IPS-20b (cell line): ENCODE data around the gene RPL12.
A peak's percentile ranks its signal among the peaks of the same experiment; 100 is the strongest.

ENCODE experiments used
- H3K27ac ChIP-seq: one replicate; pipeline ENCODE4 v1.5.1; 2013; ENCODE audit warnings: low read length
- H3K27me3 ChIP-seq: 2 replicates; pipeline ENCODE4 v1.6.1; 2013; ENCODE audit warnings: mild to moderate bottlenecking, low read length, inconsistent platforms; ENCODE audit not compliant: insufficient read depth
- H3K36me3 ChIP-seq: 2 replicates; pipeline ENCODE4 v1.6.1; 2013; ENCODE audit warnings: low read depth, mild to moderate bottlenecking, inconsistent platforms, low read length, moderate library complexity; ENCODE audit not compliant: insufficient read depth
- H3K4me1 ChIP-seq: 2 replicates; pipeline ENCODE4 v1.6.1; 2013; ENCODE audit warnings: mild to moderate bottlenecking, control low read depth, inconsistent platforms, low read length, moderate library complexity; ENCODE audit not compliant: insufficient read depth
- H3K4me3 ChIP-seq: 2 replicates; pipeline ENCODE4 v1.5.1; 2013; ENCODE audit warnings: mild to moderate bottlenecking, low read length, inconsistent platforms
- H3K9ac ChIP-seq: 2 replicates; pipeline ENCODE4 v1.6.1; 2013; ENCODE audit warnings: low read depth, mild to moderate bottlenecking, inconsistent platforms, low read length, moderate library complexity
- H3K9me3 ChIP-seq: 2 replicates; pipeline ENCODE4 v1.6.1; 2013; ENCODE audit warnings: mild to moderate bottlenecking, low read depth, low read length, inconsistent platforms; ENCODE audit not compliant: insufficient read depth

RPL12 gene

DNA sequence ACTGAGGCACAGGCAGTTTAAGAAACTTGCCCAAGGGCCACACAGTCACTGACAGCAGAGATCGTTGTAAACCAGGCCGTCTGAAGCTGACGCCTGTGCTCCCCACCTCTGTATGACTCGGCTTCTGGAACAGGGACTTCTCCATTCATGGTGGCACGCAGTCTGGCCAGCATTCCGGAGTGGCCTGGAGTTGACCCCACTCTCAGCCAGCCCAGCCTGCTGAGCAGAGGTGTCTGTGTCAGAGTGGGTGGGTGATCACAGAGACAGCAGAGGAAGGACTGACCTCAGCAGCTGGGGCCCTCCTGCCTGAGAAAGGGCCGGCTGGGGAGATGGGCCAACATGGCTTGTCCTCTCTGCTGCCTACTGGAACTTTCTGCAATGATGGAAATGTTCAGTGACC is 12.7 kb upstream of the RPL12 start:
- no peaks in the 10 kb centered on the region for H3K27me3 ChIP-seq
- H3K9me3 ChIP-seq: no peaks in the 10 kb centered on the region
- peaks cover 46% of the 10 kb centered on the region for H3K36me3 ChIP-seq
- H3K4me3 ChIP-seq: no peak overlapping the region
- no peak overlapping the region for H3K27ac ChIP-seq
- H3K4me1 ChIP-seq: no peaks in the 10 kb centered on the region
- H3K9ac ChIP-seq: no peak overlapping the region

DNA sequence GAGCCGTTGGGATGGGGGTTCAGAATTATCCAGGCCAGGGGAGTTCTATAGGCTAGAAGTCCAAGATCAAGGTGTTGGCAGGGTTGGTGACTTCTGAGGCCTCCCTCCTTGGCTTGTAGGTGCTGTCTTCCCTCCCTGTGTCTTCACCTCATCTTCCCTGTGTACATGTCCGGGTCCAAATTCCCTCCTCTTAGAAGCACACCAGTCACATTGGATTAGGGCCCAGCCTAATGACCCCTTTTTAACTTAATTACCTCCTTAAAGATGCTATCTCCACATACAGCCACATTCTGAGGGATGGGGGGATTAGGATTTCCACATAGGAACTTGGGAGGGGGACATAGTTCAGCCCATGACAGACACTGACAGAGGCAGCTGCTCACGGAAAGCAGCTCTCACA is 12.2 kb upstream of the RPL12 start:
- H3K4me1 ChIP-seq: no peaks in the 10 kb centered on the region
- no peaks in the 10 kb centered on the region for H3K9me3 ChIP-seq
- no peak overlapping the region for H3K27ac ChIP-seq
- H3K9ac ChIP-seq: no peak overlapping the region
- peaks cover 44% of the 10 kb centered on the region for H3K36me3 ChIP-seq
- no peaks in the 10 kb centered on the region for H3K27me3 ChIP-seq
- no peak overlapping the region for H3K4me3 ChIP-seq

DNA sequence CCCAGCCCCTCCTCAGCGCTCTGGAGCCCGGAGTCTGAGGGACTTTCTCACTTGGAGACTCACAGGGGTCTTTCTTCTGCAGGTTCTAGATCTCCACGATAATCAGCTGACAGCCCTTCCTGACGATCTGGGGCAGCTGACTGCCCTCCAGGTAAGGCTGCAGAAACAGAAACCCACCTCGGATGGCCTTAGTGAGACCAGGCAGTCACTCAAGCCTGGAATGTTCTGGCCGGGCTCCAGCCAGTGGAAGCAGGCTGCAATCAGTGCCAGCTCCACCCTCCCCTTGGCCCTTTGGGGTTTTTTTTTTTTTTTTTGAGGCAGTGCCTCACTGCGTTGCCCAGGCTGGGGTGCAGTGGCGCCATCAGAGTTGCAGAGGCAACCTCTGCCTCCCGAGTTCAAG is 7.7 kb upstream of the RPL12 start:
- H3K4me3 ChIP-seq: no peak overlapping the region
- no peaks in the 10 kb centered on the region for H3K9me3 ChIP-seq
- no peaks in the 10 kb centered on the region for H3K27me3 ChIP-seq
- H3K36me3 ChIP-seq: peaks cover 59% of the 10 kb centered on the region
- H3K9ac ChIP-seq: no peak overlapping the region
- no peak overlapping the region for H3K27ac ChIP-seq
- H3K4me1 ChIP-seq: no peaks in the 10 kb centered on the region

DNA sequence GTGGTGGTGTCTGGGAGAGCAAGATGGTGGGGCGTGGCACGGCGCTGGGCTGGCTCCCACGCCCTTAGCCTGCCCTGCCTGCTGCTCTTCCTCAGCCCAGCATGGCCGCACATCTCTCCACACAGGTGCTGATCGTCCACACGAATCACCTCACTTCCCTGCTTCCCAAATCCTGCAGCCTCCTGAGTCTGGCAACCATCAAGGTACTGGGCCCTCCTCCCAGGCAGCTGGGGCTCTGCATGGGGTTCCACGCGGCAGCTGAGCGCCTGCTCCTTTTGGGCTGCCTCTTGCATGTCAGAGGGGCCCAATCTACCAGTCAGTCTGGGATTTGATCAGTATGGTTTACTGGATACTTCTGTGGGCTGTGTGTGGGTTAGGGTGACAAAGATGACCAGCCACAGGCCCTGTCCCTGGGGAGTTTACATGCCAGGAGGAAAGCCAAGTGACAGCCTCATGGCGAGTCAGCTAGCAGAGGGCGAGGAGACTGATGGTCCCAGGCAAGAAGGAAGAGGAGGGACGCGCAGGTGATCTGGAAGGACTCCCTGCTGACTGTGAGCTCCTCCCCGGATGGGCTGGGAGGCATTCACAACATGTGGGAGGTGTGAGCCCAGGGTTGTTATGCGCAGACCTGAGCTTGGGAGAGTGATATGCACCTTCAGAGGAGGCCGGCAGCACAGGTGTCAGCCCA is 6.1 kb upstream of the RPL12 start:
- H3K9me3 ChIP-seq: no peaks in the 10 kb centered on the region
- H3K4me3 ChIP-seq: no peak overlapping the region
- peaks cover 5% of the 10 kb centered on the region; the same call in 1 of the 2 replicates for H3K4me1 ChIP-seq
- no peak overlapping the region for H3K27ac ChIP-seq
- H3K27me3 ChIP-seq: no peaks in the 10 kb centered on the region
- no peak overlapping the region for H3K9ac ChIP-seq
- peaks cover 47% of the 10 kb centered on the region for H3K36me3 ChIP-seq

DNA sequence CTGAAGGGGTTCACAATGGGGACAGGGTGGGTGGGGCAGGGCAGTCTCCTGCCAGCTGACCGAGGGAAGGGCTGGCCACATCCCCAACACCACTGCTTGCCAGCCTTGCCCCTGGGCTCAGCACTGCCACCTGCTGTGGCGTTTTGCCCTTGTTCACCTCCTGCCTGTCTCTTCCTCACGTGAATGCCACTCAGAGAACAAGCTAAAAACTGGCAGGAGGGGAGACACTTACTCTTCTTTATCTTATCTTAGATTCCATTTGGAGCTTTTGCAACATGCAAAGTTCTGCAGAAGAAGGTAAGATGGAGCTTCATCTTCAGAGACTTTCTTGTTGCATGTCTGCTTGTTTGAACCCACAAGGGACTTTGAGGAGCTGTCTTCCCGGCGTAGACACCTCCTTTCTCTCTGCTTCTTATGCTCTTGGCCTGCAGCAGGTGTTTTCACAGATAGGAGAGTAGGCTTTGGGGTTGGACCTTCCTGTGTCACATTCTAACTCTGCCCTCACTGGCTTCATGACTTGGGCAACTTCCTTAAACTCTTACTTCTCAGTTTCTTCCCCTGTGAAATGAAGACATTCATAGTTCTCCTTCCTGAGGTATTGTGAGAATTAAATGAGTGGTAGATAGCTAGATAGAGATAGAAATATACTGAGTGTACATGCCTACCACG is 4.3 kb upstream of the RPL12 start:
- H3K36me3 ChIP-seq: peaks cover 35% of the 10 kb centered on the region
- no peak overlapping the region for H3K9ac ChIP-seq
- H3K9me3 ChIP-seq: no peaks in the 10 kb centered on the region
- peaks cover 5% of the 10 kb centered on the region; the same call in 1 of the 2 replicates for H3K4me1 ChIP-seq
- H3K27me3 ChIP-seq: no peaks in the 10 kb centered on the region
- no peak overlapping the region for H3K4me3 ChIP-seq
- no peak overlapping the region for H3K27ac ChIP-seq

DNA sequence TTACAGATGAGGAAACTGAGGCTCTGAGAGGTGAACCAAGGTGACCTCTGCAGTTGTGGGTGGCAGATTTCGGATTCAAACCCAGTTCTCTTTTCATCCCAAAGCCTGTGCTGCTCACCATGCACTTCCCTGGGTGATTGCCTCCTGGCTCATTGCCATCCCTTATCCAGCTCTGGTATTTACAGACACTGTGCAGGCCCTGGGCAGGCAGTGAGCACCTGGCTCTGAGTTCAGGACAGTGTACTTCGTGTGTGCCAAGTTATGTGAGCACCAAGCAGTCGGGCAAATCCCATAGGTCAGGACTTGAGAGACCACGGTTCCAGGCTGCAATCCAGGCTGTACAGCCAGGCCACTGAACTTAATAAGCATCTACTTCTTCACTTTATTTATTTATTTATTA is 1.5 kb upstream of the RPL12 start:
- no peaks in the 10 kb centered on the region for H3K9me3 ChIP-seq
- H3K9ac ChIP-seq: peak overlapping the region; percentile 99; the same call in 1 of the 2 replicates
- H3K4me1 ChIP-seq: peaks cover 5% of the 10 kb centered on the region; the same call in 1 of the 2 replicates
- H3K27me3 ChIP-seq: no peaks in the 10 kb centered on the region
- peak overlapping the region; percentile 95 for H3K4me3 ChIP-seq
- peaks cover 48% of the 10 kb centered on the region for H3K36me3 ChIP-seq
- no peak overlapping the region for H3K27ac ChIP-seq

DNA sequence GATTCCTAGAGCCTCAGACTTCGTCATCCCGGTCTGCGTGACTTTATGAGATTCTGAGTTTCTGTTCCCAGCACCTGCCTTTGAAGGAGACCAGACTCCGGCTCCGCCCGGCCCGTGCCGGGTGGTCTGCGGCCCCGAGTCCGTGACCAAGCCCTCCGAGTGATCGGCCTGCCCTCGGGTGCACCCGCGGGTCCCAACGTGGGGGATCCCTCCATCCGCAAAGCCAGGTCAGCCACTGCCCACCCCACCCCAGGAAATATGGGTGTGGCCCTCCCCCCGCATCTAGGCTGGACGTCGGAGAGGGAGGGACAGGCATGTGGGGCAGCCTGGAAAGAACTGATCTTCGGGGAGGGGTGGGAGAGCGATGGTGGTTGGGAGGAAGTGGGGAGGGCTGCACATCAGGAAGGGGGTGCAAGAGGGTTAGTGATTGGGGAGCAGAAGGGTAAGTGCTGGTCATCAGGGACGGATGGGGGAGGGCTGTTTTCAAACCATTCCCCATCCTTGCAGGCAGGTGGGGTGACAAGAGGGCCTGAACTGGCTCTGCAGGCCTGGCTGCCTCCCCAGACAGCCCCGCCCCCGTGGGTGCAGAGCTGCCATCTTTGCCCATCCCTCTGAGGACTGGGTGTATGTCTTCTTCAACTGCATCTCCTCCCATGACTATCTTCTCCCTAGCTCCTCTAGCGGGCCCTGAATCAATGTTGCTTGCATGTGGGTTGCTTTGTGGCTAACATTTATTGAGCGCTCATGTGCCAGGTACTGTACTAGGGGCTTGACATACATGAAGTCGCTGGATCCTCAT is 851 bp upstream of the RPL12 start:
- Histone ChIP-seq H3K4me1 (peaks cover 5% of the 10 kb centered on the region; the same call in 1 of the 2 replicates), H3K9ac (peak overlapping the region; percentile 99), H3K27me3 (no peaks in the 10 kb centered on the region), H3K36me3 (peaks cover 49% of the 10 kb centered on the region), H3K27ac (peak overlapping the region; percentile 76), H3K9me3 (no peaks in the 10 kb centered on the region), H3K4me3 (peak overlapping the region; percentile 95)

DNA sequence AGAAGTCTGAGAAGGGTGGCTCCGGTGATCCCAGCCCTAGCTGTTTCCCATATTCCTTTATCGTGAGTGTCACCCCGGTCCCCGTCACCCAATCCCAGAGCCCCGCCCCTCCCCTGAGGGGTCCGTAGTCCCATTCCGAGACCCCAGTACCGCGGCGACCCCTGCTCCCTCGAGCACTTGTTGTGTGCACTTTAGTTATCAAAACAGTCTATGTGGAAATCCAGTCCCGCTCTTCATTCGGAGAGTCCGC is 327 bp upstream of the RPL12 start:
- Histone ChIP-seq H3K27me3 (no peaks in the 10 kb centered on the region), H3K9me3 (no peaks in the 10 kb centered on the region), H3K36me3 (peaks cover 51% of the 10 kb centered on the region), H3K27ac (peak overlapping the region; percentile 76), H3K4me1 (peaks cover 5% of the 10 kb centered on the region; the same call in 1 of the 2 replicates), H3K9ac (peak overlapping the region; percentile 99), H3K4me3 (peak overlapping the region; percentile 95)

DNA sequence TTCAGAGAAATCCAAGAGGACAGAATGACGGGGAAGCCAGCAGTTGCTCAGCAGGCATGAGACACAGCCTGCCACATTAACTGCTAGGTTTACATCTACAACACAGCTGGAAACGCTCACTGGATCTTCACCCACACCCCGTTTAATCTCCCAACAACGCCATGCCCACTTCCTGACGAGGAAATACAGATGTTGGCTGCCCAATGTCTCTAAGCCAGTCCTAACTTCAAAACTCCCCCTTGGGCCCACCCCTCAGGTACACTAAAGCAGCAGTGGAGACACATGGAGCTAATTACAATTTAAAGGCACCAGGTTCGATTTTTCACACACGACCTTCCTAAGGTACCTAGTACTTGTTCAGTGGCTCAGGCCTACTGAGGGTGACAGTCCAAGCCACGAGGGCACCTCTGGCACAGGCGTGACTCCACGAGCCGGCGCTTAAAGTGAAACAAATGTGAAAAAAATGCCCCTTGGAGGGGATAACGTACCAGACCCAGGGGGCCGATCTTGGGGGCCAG is 904 bp downstream of the RPL12 start:
- Histone ChIP-seq H3K36me3 (peaks cover 56% of the 10 kb centered on the region), H3K4me3 (peak overlapping the region; percentile 95), H3K27ac (peak overlapping the region; percentile 62), H3K4me1 (peaks cover 5% of the 10 kb centered on the region; the same call in 1 of the 2 replicates), H3K9me3 (no peaks in the 10 kb centered on the region), H3K9ac (peak overlapping the region; percentile 99), H3K27me3 (no peaks in the 10 kb centered on the region)

DNA sequence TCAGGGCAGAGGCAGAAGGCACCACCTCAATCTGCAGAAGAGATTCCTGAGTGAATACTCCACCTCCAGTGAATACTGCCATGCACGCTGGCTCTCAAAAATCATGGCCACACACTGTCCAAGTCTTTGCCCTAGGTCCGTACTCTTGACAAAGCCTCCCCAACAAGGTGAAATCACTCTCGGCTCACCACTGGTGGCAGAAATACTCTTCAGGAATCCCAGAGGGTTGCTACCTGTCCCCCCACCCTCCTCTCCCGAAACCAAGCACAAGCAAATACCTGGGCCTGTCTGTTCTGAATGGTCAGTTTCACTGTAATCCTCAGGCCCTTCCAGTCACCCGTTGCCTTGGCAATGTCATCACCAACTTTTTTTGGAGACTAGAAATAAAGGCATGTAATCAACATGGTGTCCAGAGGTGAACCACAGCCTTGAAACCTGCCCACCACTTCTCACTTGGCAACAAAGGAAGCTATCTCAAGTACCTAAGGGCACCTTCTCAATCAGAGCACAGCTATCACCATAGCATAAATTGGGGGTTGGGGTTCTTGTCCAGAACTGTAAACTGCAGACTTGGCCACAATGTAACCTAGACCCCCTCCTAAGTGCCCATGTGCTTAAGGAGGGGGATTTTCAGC is 1.8 kb downstream of the RPL12 start:
- Histone ChIP-seq H3K4me1 (peaks cover 5% of the 10 kb centered on the region; the same call in 1 of the 2 replicates), H3K36me3 (peaks cover 64% of the 10 kb centered on the region), H3K4me3 (peak overlapping the region; percentile 95), H3K9me3 (peaks cover 1% of the 10 kb centered on the region; the same call in 1 of the 2 replicates), H3K27ac (peak overlapping the region; percentile 9), H3K9ac (peak overlapping the region; percentile 99), H3K27me3 (no peaks in the 10 kb centered on the region)

DNA sequence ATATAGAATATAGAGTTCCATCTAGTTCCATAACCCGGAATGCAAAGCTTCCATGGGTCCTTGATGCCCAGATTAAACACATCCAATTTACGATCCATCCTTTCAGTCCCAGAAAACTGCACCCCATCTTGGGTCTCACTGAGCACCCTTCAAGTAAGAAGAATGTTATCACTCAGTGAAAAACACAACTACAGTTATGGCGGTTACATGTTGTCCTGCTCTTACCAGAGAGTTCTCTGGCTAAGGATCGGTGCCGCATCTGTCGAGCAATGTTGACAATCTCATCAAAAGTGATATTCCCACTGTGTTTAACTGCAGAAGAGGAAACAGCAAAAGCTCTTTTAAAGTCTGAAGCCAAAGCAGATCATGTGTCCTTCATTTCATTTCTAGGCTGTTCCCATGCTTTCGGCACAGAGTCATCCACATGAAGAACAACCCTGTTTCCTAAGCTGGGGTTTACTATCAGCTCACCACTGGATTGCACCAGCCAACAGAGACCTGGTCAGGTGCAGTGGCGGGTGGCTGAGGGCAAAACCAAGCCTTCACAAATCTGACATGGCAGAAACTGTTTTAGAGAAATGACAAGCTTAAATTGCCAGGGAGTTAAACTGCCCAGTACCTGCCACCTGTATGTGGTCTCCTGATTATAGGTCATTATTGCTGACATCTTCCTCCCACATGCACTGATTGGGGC is 2.9 kb downstream of the RPL12 start:
- Histone ChIP-seq H3K27ac (no peak overlapping the region), H3K36me3 (peaks cover 71% of the 10 kb centered on the region), H3K9me3 (peaks cover 7% of the 10 kb centered on the region), H3K4me1 (peaks cover 5% of the 10 kb centered on the region; the same call in 1 of the 2 replicates), H3K27me3 (no peaks in the 10 kb centered on the region), H3K9ac (peak overlapping the region; percentile 99; the same call in 1 of the 2 replicates), H3K4me3 (peak overlapping the region; percentile 95)
